Glomerular visceral epithelial cell (primary cell): Measurements from ENCODE around the gene BIK.

Experiments
- DNase-seq: peaks from one replicate; pipeline ENCODE4 v3.0.0-alpha.2; 2016; ENCODE audit errors: extremely low spot score

The BIK gene, protein sequence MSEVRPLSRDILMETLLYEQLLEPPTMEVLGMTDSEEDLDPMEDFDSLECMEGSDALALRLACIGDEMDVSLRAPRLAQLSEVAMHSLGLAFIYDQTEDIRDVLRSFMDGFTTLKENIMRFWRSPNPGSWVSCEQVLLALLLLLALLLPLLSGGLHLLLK

DNA sequence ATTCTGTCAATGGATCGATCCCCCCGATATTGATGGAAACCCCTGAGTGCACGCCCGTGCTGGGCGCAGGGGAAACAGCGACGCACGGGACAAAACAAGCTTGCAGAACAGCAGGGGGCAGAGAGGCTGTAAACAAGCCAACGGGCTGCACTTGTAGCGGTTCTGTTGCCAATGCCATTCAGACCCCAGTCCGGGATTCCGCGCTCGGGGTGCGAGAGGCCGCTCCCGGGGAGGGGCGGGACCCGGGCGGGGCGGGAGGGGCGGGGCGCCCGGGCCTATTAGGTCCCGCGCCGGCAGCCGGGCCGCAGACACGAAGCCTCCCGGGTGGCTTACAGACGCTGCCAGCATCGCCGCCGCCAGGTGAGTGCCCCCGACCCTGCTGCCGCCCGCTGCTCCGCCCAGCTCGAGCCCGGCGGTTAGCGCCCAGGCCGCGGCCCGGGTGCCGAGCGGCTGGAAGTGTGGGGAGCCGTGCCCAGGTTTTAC is at the start of gene BIK:
Gene BIK (plus strand): TSS at position 307 of the 483 bp plus-strand sequence. CDS start 13,273 bp downstream, outside the sequence.
- peak; percentile 58 for DNase-seq

DNA sequence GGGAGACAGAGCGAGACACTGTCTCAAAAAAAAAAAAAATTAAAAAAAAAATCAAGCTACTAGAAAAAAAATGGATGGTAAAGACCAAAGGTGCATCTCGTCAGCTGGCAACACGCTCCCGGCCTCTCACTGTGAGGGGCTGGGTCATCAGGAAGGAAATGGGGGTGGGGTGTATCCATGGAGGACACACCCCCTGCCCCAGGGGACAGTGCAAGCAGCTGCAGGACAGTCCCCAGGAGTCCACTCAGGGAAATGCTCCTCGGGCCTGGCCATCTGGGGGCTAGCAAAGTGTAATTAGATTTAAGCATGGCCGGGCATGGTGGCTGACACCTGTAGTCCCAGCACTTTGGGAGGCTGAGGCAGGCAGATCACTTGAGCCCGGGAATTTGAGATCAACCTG is 44.4 kb upstream of the BIK start:
- no peak for DNase-seq

DNA sequence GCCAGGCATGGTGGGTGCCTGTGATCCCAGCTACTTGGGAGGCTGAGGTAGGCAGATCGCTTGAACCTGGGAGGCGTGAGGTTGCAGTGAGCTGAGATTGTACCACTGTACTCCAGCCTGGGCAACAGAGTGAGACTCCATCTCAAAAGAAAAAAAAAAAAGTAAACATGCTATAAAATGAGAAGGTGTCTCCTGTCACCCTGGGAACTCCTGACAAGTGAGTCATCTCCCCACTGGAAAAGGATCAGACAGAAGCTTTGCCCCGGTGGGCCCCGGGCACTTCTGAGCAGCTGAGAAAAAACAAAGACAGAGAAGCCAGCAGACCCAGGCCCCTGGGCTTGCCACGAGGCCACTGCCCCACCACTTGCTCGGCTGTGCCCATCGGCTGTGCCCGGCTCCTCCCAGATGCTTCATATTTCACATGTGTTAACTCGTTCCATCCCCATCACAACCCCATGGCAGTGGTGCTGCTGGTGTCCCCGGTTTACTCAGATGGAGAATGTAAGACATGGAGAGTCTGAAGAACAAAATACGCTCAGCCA is 43.6 kb upstream of the BIK start:
- peak; percentile 75 for DNase-seq

DNA sequence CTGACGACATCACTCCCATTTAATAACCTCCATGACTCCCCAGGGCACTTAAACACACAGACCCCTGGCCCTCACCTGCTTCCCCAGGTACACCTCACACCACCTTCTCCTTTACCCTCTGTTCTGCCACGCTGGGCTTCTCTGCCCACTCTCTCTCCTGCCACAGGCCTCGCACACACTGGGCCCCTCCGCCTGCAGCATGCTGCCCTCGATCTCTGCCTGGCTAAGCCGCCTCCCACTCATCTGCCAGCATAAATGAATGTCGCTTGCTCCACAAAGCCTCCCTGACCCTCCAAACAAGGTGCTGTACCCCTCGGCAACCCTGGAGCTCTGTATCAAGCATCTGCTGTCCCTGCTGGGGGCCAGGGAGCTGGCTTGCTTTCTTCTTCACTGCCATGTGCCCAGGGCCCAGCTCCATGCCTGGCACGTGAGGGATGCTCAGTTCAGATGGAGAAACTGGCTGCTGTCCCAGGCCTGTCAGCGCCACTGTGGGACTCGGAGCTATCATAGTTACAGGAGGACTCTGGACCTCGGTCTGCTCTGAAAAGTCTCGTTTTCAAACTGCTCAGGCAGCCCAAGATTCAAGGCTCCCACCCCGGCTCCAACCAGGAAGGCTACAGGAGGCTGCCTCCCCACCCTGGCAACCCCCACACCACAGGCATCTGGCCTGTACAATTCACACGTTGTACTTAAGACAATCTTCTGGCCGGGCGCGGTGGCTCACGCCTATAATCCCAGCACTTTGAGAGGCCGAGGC is 33.3 kb upstream of the BIK start:
- no peak for DNase-seq

DNA sequence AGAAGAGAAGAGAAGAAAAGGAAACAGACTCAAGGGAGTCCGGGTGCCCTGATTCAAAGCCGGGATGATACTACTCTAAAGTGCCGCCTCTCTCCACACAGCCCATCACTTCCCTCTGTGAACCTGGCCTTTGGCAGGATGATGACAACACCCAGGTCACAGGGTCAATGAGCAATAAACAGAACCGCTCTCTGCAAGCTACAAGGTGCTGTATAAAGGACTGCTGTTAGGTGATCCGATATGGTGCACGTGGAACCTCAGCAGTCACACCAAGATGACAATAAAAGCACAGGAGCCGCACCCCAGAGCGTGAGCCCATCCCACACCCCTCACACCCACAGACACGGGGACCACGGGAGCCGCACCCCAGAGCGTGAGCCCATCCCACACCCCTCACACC is 32.0 kb upstream of the BIK start:
- no peak for DNase-seq

DNA sequence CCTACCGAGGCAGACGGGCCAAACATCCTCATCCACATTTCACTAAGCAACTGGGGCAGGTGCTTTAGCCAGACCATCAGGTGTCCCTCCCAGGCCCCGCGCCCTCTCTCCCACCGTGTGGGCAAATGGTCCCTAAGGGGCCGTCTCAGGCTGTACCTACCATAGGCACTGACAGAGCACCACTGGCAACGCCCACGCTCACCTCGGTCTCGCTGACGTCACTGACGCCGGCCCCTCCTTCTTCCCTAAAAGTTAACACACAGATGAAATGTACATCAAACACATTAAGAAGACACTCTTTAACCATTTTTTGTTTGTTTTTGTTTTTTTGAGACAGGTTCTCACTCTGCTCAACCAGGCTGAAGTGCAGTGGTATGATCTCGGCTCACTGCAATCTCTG is 30.8 kb upstream of the BIK start:
- DNase-seq = no peak

DNA sequence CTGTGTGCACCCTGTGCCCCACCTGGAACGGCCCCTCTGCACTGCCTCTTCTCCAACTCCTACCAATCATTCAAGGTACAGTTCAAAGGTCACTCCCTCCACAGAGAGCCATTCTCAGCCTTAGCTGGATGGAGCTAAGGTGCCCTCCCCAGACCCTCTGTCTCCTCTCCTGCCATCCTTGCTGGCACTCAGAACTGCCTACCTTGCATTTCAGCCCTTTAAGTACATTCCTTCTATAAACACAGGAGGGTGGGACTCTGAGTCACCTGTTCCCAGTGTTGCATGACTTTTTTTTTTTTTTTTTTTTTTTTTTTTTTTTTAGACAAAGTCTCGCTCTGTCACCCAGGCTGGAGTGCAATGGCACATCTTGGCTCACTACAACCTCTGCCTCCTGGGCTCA is 29.9 kb upstream of the BIK start:
- no peak for DNase-seq

DNA sequence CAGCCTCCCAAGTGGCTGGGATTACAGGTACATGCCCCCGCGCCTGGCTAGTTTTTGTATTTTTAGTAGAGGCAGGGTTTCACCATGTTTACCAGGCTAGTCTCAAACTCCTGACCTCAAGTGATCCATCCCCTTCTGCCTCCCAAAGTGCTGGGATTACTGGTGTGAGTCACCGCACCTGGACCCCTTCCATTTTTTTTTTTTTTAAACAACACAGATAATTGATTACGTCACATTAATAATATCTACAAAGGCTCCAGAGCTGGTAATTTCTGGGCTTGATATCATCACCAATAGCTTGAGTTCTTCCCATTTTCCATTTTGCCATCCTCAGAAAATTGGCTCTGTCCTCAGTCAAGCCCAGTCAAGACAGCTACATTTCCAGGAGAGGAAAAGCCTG is 28.6 kb upstream of the BIK start:
- no peak for DNase-seq

DNA sequence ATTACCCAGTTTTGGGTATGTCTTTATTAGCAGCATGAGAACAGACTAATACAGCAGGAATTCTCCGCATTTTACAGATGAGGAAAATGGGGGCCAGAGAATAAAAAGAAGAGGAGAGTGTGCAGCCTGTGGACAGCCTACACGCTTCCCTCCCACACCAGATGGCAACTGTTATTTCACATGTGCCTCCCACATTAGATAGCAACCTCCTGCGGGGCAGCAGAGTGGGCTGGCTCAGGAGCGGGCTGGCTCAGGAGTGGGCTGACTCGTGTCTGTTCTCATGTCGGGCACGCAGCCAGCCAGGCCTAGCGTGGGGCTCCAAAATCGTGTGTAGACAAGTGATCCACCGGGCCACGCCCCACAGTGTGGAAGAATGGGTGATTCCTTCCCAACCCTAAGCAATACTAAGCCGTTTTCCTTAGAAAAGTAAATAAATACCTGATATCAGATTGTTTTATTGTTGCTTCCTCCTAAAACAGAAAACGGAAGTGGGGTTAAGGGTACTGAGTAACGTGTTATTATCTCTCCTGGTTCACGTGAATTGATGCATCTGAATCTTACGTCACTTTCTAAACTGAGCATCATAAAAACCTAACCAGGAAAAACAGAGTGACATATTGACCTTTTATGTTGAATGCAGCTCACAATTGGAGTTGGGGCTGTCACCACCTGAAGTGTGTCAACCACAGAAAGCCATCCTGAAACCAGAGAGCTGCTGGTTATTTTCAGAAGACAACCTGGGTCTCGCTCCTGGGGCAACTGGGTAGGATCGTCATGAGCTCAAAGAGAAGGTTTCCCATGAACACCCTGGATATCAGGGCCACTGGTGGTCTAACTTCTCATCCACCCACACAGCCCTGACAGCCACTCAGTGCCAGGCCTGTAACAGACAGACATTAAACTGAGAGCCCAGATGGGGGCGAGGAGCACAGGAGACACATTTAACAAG is 24.6 kb upstream of the BIK start:
- DNase-seq = no peak

DNA sequence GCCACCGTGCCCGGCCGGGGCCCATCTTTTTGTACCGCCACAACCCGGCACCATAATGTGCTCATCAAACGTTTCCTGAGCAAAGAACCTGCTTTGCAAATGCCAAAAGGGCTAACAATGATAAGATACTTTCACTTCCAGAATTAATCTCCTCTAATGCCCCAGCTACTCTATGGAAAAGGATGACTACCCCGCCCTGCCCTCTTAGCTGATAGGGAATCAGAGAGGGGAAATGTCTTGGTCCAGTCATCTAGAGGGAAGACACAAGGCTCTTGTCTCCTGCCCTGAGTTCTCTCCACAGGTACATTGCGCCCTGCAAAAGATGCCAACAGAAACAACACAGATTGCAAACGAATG is 21.9 kb upstream of the BIK start:
- no peak for DNase-seq

DNA sequence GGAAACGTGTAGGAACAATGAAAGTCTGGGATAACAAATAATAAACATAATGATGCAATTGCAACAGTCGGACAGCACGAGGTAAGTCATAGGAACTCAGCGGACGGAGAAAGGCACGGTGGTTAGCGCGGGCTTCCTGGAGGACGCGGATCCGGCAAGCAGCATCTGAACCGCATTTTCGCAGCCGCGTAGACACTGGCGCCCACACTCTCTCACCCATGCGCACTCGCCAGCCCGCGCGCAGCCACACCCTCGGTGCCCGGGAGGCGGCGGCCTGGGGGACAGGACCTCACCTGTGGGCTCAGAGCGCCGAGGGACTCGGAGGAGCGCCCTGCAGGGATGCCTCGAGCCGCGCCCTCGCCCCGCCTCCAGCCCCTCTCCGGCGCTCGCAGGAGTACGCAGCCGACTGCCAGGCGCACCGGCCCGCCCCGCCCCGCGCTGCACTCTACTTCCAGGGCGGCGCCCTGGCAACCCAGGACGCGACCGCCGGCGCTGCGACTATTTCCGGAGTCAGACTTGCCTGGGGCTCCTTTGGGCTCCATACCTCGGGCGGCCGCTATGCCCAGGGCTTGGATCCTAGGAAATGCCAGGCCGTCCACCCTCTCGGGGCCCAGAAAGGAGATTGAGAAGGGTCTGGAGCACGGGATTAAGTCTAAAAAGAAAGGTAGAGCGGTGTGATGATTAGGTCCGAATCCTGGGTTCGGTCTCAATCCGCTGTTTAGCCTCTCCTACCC is 21.4 kb upstream of the BIK start, which contains the start of gene TTLL1:
Gene TTLL1 (minus strand): TSS at position 408 of the 734 bp plus-strand sequence. CDS start 13,805 bp downstream, outside the sequence.
- peak; percentile 88 for DNase-seq

DNA sequence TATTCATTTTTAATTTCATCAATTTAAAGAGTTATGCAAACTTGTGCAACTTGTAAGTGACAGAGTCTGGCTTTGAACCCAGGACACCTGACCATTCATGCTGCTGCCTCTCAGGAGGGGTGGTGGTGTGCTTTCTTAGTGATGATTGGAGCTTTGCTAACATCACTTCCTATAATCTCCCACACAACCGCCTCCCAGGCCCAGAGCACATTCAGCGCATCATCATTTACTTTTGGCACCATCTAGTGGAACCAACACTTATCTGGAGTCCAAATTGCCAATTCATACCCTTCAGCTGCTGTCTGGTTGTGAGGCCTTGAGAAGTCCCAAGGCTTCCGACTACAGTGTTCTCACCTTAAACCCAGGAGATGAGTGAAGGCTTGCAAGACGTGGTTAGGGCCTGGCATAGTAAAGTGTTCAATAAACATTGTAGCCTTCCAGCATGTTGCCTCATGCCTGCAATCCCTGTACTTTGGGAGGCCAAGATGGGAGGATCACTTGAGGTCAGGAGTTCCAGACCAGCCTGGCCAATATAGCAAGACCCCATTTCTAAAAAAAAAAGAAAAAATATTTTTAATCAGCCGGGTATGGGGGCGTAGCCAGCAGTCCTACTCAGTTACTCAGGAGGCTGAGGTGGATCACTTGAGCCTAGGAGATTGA is 20.3 kb upstream of the BIK start:
- DNase-seq = peak; percentile 80

DNA sequence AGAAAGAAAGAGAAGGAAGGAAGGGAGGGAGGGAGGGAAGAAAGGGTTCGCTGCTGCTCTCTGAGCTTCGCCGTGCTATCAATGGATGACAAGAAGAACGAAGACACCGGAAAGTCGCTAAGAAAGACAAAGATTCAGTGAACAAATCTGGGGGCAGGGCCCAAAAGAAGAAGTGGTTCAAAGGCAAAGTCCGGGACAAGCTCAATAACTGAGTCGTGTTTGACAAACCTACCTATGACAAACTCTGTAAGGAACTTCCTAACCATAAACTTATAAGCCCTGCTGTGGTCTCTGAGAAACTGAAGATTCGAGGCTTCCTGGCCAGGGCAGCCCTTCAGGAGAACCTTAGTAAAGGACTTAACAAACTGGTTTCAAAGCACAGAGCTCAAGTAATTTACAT is 18.5 kb upstream of the BIK start:
- DNase-seq = no peak

DNA sequence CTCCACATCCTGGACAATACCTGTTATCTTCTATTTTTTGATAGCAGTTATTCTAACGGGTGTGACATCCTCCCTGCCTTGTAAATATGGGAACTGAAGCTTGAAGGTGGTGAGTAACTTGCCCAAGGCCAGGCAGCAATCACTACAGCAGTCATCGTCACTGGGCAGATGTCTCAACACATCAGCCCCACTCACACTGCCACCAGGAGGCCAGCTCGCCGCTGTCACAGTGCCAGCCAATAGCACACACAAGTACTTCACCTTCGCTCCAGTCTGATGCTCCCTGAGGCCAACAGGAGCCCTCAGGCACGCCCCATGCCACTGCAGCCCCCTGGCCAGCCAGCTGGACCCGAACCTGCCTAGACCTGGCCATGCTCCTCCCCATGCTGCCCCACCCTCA is 16.5 kb upstream of the BIK start:
- no peak for DNase-seq

DNA sequence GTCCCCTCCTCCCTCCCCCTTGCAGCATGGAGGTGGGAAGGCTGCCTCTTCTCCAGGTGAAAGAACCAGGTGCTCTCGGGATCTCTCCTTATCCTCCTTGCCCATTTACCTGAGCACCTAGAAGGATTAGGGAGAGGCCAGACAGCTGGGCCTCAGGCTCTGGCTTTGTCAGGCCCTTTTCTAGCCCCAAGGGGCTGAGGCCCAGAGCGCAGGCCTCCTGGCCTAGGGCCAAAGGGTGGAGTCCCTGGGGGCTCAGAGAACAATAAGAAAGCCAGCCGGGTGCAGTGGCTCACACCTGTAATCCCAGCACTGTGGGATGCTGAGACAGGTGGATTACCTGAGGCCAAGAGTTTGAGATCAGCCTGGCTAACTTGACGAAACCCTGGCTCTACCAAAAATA is 16.0 kb upstream of the BIK start:
- no peak for DNase-seq

DNA sequence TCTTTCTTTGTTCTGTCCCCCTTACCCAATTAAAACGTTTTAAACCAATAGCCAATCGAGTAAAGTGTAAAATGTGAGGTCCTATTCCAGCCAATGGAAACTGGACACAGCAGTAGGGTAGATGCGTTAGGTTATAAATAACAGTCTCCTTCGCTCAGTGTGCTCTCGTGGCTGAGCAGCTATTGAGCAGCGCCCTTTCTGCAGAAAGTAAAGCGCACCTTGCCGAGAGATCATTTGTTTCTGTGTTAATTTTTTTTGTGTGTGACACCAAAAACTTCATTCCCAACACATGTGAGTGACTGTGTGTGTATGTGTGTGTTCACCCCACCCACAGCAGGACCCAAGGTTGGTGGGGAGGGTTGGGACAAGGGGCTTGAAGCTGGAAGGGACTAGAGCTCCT is 14.1 kb upstream of the BIK start:
- DNase-seq = no peak

DNA sequence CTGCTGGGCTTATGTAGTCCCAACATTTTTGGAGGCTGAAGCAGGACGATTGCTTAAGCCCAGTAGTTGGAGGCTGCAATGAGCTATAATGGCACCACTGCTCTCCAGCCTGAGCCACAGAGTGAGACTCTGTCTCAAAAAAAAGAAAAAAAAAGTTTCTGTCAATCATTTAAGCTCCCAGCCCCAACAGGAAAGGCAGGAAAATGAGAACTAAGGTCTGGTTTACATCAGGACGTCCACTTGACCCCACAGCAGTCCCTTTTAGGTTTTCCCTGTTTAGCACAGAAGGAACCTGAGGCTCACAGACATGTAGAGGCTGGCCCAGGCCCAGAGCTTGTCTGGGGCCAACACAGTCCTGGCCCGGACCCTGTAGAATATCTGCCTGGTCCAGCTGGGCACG is 12.2 kb upstream of the BIK start:
- no peak for DNase-seq

DNA sequence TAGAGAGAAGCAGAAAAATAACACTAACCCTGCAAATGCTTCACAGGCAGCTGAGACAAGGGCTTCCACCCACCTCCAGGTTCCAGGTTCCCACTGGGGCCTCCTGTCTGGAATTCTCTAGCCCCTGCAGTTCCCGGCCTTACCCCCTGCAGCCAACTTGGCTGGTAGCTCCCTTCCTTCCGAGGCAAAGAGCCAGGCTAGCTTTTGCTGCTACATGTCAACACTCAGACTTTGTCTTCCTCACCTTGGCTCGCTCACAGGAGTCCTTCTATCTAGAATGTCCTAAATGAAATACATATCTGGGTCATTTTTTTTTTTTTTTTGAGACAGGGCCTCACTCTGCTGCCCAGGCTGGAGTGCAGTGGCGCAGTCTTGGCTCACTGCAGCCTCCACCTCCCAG is 11.5 kb upstream of the BIK start:
- no peak for DNase-seq

DNA sequence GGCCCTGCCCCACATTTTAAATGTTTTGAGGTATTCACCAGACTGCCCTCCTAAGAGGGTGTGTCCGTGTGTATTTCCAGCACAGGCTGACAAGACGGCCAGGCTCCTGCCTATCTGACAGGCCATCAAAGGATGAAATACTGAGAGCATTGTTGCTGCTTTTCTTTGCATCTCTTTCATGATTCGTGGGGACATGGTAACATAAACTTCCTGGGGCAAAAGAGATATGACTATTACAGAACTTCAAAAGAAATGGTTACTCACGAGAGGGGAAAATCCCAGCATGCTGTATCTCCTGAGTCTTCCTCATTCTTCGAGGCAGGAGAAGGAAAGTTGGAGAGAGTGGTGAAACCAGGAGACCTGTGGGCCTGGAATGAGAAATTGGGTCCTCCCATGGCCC is 10.3 kb upstream of the BIK start:
- DNase-seq = peak; percentile 65

DNA sequence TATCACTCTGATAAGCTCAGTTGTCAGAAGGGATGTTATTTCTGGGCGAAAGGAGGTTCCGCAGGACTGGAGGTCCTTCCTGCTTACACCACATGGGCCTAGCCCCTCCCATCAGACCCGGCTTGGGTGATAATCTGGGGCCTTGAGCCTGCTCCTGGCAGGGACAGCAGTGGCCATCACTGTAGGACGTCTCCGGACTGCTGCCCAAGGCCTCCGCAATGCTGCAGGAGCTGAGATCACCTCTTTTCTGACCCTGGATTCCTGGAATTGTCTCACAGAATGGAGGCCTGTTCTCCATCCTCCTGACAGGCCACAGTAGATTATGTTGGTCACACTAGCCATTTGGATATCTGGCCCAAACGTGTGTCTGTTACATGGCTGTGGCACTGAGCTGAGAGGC is 9.2 kb upstream of the BIK start:
- no peak for DNase-seq

DNA sequence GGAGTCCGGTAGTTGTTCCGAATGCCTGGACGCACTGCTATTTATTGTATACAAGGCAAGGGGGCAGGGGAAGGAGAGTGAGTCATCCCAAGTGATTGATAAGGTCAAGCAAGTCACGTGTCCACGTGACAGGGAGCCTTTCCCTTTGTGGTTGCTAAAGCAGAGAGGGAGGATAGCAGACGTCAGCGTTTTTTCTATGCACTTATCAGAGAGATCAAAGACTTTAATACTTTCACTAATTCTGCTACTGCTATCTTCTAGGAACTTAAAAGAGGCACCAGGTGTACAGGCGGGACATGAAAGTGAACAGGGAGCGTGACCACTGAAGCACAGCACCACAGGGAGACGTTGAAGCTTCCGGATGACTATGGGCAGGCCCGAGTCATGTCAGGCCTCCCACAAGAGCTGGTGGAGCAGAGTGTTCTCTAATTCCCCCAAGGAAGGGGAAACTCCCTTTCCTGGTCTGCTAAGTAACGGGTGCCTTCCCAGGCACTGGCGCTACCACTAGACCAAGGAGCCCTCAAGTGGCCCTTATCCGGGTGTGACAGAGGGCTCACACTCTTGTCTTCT is 6.4 kb upstream of the BIK start:
- DNase-seq = peak; percentile 48
